Hypothalamus (tissue), 51 donors: ENCODE measurements around the gene PCSK6.
A peak's percentile ranks its signal among the peaks of the same experiment; 100 is the strongest.
"Not testable (repeated sequence)": the region's sequence is repeated elsewhere in the genome, so short reads cannot be mapped to it uniquely, and the experiment has no call there.

ENCODE experiments used
- DNase-seq, 51 donors: peaks; one replicate each; lab custom pipeline; 2025; lab: John Stamatoyannopoulos, UW

PCSK6 gene

DNA sequence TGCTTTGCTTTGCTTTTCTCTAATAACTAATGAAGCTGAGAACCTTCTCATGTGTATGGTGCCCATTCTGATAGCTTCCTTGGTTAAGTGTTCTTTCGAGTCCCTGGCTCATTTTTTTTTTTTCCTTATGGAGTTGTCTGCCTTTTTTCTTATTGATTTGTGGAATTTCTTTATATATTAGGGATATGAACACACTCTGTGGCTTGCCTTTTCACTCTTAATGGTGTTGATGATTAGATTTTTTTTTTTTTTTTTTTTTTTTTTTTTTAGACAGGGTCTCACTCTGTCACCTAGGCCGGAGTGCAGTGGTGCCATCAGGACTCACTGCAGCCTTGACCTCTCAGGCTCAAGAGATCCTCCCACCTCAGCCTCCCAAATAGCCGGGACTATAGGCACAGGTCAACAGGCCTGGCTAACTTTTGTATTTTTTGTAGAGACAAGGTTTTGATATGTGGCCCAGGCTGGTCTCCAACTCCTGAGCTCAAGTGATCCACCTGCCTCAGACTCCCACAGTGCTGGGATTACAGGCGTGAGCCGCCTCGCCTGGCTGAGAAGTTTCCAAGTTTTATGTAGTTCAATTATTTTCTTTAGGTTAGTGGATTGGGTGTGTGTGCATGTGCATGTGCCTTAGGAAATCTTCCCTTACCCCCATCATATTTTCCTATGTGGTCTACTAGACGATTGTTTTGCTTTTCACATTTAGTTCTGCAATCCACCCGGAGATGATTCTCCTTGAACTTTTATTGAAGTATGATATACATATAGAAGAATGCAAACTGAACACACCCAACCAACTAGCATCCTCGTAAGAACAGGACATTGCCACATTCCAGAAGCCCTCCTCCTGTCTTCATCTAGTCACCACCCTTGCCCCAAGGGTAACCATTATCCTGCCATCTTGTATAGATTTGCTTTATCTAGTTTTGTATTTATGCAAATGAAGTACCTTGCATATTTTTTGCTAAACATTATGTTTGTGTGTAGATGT, 192.8 kb downstream of the PCSK6 start:
- DNase-seq = no peak

DNA sequence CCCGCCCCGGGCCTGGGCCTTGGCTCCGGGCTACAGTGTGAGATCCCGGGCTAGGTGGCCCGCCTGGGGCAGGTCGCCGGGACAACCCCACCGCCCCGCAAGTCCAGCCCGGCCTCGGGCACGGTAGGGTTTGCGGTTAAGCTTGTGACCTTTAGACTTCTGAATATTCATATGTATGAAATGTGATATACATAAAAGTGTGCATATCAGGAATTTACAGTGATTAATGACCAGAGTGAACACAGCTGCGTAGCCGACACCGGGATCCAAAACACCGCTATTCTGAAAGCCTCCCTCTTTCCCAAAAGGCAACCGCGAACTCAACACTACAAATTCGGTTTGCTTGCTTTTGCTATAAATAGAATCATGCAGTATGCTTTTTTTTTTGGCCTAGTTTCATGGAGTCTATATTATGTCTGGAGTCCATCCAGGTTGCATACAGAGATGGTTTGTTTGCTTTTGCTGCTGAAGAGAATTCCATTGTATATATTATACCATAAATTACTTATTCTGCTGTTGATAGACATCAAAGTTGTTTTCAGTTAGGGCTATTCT, 193.8 kb downstream of the PCSK6 start:
- DNase-seq = peak in 1 of 51 donors; percentile 58

DNA sequence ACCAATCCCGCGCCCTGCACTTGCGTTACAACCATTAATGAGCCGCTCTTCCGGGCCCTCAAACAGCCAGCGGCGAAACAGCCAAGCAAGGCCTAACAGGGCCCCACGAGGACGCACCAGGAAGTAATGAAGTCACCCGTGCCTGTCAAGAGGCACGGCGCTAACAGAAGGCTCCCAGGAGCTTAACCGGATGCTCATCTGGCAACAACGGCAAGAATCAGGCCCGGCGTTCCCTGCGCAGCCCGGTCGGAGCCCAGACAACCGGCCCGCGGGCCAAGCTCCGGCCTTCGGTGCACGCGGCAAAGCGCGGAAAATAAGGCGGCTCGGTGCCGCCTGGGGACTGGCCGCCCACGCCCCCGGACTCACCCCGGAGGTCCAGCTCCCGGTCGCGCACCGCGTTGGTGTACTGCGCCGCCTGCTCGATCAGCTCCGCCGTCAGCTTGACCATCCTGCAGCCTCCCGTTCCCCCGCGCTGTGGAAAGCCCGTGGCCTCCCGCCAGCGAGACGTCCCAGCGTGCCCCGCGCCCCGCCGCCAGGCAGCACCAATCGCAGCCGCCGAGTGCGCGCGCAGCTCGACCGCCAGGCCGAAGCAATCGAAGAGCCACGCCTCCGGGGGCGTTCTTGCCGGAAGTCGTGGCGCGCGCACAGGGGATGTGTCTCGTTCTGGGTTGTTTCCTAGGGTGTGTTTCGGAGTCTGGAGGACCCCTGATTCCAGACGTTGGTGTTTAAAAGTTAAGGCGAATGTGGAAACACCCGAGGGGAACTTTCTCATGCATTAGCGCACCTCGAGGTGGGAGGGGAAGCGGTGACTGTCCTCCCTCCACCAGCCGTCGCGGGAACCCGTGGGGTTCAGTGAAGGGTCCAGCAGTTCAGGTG, 194.5 kb downstream of the PCSK6 start, which contains the start of gene SNRPA1:
SNRPA1 (minus strand) TSS at position 518 of the 876 bp plus-strand sequence; CDS start at position 448, 70 bp downstream.
- DNase-seq = peak; percentile 79 to 97 (median 93)

DNA sequence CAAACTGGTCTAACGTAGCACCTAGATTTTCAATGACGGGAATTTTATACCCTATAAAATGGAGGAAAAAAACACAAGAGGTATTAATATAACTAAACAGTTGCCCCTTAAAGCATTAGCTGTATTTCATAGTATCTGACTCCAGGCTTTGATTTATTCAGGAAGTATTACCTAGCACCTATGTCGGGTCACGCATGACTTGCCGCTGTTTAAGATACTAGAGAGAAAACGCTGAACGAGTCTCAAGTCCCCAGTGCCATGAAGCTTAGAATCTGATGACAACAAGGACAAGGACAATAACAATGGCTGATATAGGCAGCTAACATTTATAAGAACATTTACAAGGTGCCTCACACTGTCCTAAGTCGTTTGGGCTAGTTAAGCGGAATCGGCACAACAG, 196.4 kb downstream of the PCSK6 start:
- no peak for DNase-seq

DNA sequence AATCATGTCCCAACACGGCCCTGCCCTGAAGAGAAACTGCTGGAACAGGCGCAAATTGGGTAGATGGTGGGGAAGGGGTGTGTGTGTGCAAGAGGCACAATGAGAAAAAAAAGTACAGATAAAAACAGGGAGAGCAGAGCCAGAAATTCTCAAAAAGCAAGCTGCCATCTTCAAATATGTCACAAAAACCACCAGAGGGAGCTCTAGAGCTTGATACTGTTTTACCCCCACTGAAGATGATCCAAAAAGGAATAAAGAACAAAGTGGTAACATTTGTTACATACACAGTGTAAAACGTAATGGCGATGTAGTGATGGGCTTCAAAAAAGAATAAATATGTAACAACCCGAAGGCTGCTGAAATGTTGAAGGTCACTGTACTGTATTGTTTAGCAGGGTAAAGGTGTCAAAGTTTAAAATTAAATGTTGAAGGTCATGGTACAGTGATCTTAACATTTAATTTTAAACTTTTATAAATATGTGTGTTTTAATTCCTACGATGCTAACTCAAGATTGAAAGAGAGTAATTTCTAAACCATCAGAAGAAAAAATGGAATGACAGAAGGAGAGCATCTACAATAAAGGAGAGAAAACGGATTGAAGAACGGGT, 200.5 kb downstream of the PCSK6 start:
- DNase-seq = peak in 2 of 51 donors; percentile 6 to 7

DNA sequence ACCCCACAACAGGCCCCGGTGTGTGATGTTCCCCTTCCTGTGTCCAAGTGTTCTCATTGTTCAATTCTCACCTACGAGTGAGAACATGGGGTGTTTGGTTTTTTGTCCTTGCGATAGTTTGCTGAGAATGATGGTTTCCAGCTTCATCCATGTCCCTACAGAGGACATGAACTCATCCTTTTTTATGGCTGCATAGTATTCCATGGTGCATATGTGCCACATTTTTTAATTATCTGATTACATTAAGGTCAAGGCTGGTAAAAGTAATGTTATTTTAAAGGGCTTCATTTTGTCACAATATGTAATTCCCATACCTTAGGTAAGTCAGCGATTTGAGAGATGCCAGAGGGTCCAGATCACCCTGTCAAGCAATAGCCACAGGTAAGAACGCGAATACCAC, 202.2 kb downstream of the PCSK6 start:
- not testable (repeated sequence) for DNase-seq

DNA sequence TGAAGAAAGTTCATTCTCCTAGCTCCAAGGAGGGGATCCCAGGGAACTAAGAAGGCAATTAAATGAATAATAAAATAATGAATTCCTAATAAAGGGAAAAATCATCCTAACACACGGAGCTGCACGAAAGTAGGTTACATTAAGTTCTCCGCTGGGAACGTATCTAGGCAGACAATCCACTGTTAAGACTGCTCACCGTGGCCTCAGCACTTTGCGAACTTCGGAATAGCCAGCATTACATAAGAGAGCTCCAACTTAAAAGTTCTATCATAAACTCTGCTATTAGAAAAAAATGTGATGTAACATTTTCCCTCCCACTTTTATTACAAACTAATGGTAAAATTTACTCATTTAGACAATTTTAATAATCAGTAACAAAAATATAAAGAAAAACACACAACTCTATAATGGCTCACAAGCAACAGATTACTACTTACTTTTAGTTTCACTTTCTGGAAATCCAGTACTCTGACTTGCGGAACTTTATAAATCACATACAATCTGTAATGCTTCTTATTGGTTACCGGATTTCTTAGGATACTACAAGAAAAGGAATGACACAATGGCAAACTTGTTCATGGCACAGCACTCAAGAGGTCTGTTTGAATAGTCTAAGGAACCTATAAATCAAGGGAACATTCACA, 202.9 kb downstream of the PCSK6 start:
- DNase-seq = no peak

DNA sequence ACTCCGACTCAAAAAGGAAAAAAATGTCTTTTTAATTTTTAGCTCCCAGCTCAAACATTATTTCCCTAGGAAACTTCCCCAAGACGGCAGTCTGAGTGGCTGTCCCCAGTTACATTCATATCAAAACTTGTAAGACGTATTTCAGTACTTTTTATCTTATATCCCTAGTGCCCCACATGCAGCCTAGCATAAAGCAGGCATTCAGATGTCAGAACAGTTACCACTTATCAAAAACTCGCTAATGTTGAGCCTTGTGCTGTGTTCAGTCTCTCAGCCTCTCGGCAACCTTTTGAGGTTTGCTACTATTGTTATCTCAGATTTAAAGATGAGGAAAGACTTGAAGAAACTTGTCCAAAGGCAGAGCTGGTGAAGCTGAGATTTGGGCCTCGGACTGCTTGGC, 205.6 kb downstream of the PCSK6 start:
- DNase-seq = no peak

DNA sequence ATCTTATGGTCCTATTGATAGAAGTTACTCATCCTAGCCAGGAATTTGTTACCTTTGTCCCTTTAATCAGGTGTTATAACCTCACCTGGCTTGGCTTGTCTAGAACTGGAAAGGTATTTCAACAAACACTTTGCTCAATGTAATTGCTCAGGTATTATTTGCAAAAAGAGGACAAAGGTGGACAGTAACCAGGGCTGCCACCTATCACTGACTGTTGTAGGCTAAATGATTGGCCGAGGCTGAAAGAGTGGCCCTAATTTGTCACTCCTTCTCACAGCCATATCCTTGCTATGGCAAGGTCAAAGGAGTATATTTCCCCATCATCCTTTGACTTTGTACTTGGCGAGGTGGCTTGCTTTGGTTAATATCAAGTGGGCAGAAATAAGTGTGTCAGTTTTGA, 209.5 kb downstream of the PCSK6 start:
- no peak for DNase-seq

DNA sequence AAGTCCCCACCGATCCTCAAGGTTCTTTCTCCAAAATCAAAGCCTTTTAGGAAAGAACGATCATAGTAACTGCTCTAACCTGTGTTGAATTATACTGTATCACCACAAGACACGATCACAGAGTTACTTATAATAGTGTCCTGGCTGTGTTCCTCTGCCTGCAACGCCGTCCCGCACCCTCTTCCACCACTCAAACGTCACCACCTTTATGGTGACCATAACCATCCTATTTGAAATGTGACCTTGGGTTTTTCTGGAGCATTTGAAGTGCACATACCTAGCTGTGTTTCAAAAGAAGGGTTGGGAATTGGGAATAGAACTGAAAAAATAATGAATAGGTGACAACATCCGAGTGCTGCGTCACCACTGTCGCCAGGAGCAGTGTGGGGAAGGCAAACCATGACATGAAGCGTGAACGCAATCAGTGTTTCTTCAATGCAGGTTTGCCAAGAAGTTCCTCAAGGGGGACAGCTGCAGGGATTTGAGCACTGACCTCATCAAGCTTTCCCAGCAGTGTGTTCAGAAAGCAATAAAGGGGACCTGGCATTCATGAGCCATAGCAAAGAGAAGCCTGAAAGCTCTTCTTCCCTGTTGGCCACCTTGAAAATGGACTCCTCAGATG, 211.5 kb downstream of the PCSK6 start:
- no peak for DNase-seq

DNA sequence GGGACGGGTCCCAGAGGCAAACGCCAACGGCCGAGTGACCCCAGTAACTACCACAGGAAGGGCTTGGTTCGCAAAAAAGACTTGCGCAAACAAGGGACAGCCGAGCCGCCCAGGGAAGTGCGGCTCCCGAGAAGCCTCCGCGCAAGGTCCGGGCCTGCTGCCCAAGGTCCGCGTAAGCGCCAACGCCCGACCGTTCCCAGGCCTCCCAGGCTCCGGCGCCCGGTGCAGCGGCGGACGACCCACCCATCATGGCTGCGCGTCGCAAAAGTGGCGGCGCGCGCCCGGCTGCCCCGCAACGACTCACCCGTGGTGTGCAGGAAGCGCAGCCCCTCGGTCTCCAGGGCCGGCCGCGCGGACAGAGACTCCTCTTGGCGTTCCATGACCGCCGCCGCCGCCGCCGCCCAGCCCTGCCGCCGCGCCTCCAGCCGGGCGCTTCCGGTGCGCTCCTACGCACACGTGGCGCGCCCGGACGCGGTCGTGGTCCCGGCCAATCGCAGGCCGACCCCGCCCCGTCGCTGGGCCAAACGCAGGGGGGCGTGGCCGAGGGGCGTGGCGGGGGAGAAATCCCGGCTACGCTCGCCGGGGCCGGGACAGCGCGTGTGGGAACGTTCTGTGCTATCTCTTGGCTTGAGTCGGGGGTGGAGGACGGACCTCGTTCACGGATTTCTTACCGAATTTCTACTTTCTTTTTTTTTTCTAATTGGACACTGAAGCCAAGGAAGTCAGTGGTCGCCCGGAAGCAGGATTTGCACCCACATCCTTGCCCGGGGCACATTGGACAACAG, 212.3 kb downstream of the PCSK6 start, which contains the start of gene SELENOS:
SELENOS (minus strand) TSS at position 448 of the 785 bp plus-strand sequence; CDS start at position 380, 68 bp downstream.
- peak in 50 of 51 donors; percentile 17 to 93 (median 76) for DNase-seq

DNA sequence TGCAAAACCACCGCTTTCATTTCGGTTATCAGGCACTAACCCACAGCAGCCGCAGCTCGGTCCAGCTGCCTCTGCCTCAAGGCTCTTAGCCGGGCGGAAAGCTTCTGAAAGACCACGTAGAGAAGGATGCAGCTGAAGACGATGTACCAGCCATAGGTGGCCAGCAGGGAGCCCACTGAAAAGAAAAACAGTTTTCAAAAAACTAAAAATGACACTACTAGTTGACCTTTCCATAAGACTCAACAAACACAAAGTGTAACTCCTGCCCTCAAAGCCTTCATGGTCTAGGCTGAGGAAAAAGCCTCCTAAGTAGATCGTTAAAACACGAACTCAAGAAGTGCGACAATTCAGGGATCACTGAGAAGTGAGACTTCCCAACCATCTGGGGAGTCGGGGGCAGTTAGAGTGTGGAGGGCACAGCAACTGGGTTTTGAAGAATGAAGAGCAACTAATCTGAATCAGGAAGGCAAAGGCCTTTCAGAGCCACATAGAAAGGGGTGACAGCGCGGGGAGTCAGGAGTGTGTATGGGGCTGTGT, 212.9 kb downstream of the PCSK6 start:
- no peak for DNase-seq

DNA sequence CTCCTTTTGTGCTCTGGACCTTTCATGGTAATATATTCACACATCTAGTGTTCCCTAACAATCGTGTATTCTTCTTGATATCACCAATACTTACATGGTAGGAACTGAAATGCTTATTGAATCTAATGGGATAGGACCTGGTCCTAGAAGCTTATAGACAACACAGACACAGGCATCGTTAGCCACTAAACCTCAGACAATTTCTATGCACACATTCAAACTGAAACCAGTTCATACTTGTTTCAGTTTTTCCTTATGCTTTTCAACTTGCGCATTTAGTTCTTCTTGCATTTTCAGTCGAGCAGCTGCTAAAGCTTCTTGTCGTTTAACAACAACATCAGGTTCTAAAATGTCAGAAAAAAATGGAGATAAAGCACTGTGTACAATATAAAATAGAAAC, 214.5 kb downstream of the PCSK6 start:
- DNase-seq = no peak

DNA sequence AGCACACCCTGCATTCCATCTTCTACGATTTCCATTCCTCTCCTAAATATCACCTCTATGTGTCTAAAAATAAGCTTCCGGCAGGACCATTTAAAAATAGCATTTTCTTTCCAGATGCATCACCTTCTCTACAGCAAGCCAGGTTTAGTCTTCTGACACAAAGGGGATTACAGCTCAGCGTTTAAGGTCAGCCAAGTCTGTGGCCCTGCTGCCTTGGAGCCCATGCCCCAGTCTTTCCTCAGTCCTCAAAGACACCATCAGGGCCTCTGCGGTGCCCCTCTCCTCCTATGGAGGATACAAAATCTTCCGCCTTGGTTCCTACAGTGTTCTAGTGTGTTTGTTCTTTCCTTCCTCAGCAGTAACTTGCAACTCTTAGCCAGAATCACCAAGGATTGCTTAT, 216.0 kb downstream of the PCSK6 start:
- no peak for DNase-seq

DNA sequence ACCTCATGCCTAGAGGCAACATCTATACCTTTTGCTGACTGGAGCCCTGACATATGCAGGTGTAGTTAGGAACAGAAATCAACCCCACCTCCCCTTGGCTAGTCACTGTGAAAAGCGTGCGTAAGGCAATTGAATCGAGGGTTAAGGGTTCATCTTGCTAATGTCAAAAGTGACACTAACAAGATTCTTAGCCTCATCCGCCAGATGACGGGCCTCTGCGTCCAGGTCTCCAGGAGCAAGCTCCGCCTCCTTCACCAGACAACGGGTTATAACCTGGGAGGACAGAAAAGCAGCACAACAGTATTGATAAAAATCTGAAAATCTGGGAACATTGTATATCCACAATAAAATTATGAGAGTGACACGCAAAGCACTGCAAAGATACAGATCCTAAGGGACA, 216.9 kb downstream of the PCSK6 start:
- no peak for DNase-seq

DNA sequence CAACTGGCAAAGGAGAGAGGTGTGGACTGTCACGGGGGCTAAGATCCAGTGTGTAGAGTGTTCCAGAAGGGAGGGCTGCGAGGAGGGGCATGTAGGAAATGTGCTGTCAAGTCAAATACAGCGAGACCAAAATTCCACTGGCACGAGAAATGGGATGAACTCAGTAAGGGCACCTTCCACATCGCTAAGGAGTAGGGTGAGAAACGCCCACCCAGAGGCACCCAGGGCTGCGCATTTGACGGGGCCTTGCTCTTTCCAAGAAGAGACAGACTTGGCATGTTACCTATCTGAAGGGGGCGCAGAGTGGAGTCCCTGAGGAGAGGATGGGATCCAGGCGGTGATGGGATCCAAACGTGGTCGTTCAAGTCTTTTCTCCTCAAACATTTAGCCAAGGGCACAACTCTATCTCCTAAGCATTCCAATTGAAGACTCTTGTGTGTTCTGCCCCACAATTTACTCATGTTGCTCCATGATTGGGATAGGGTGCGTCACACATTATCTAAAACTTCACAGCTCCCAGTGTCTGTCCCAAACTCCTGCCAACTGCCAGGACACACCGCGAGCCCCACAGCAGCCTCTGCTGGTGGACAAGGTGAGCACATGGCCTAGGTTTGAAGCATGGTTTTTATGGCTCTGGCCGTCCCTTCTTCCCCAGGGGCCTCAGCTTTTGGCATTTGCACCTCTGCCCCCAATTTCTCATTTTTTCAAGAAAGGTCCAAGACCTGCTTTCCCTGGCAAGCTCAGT, 219.9 kb downstream of the PCSK6 start:
- no peak for DNase-seq

DNA sequence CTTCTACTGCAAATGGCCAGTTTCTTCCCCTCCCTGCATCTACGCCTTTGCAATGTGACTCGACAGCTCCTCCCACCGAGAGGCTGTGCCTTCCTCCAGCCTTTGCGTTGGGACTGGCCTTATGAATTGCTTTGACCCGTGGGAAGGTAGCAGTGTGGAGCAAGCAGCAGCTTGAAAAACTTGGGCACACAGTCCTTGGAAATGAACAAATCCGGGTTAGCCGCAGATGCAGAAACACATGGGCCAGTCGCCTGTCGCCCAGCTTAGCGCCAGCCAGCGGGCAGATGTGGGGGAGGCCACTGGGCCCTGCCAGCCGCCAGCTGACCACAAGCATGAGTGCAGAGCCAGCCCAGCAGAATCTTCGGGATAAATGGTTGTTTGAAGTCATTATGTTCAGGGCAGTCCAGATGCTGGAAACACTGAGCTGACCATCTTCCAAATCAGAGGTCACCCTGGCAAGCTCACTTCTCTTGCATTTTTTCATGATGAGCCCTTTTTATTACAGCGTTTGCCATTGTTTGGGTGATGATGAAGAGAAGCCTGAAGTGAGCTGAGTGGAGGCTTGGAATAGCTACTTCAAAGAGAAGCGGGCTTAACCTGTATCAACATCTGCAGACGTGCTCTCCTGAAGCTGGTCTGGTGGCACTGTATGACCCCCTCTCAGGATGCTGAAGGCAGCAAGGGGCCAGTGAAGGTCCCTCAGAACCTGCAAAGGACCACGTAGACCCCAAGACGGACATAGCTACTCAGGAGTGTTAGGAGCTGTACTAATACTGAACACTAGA, 222.0 kb downstream of the PCSK6 start:
- DNase-seq = peak in 31 of 51 donors; percentile 16 to 73 (median 45)
